Measurements from ENCODE around the gene ZNF574.
"Not testable (repeated sequence)": the region's sequence is repeated elsewhere in the genome, so short reads cannot be mapped to it uniquely, and the experiment has no call there.

The ZNF574 gene

GRCh38 chr19:42099336-42099925, 23.5 kb downstream of the ZNF574 start:
- no peak for DNase-seq (ENCODE audit: low spot score)

GRCh38 chr19:42100241-42100640, 24.3 kb downstream of the ZNF574 start:
- DNase-seq (ENCODE audit: low spot score) = not testable (repeated sequence)

GRCh38 chr19:42102877-42103276, 26.9 kb downstream of the ZNF574 start:
- DNase-seq (ENCODE audit: low spot score) = no peak

- DNase-seq (ENCODE audit: low spot score) = no peak
Measured at GRCh38 chr19:42105368-42105767, 29.4 kb downstream of the ZNF574 start.

- DNase-seq (ENCODE audit: low spot score) = peak; percentile 86
Measured at GRCh38 chr19:42108527-42109389, 32.8 kb downstream of the ZNF574 start.

GRCh38 chr19:42109896-42110295, 33.9 kb downstream of the ZNF574 start:
- no peak for DNase-seq (ENCODE audit: low spot score)

GRCh38 chr19:42110658-42111057, 34.7 kb downstream of the ZNF574 start:
- DNase-seq (ENCODE audit: low spot score) = no peak

GRCh38 chr19:42111384-42111783, 35.4 kb downstream of the ZNF574 start:
- DNase-seq (ENCODE audit: low spot score) = no peak

GRCh38 chr19:42111811-42112210, 35.8 kb downstream of the ZNF574 start:
- DNase-seq (ENCODE audit: low spot score) = no peak

GRCh38 chr19:42113641-42114348, 37.8 kb downstream of the ZNF574 start:
- DNase-seq (ENCODE audit: low spot score) = peak; percentile 69

GRCh38 chr19:42114412-42114811, 38.4 kb downstream of the ZNF574 start:
- peak; percentile 81 for DNase-seq (ENCODE audit: low spot score)

GRCh38 chr19:42115219-42115618, 39.3 kb downstream of the ZNF574 start:
- DNase-seq (ENCODE audit: low spot score) = no peak

GRCh38 chr19:42115705-42116104, 39.7 kb downstream of the ZNF574 start:
- DNase-seq (ENCODE audit: low spot score) = peak; percentile 27

- no peak for DNase-seq (ENCODE audit: low spot score)
Measured at GRCh38 chr19:42116308-42117075, 40.5 kb downstream of the ZNF574 start.

- no peak for DNase-seq (ENCODE audit: low spot score)
Measured at GRCh38 chr19:42117076-42117475, 41.1 kb downstream of the ZNF574 start.

GRCh38 chr19:42120276-42120980, 44.5 kb downstream of the ZNF574 start:
- no peak for DNase-seq (ENCODE audit: low spot score)

GRCh38 chr19:42121036-42121621, 45.2 kb downstream of the ZNF574 start:
- no peak for DNase-seq (ENCODE audit: low spot score)

- peak; percentile 75 for DNase-seq (ENCODE audit: low spot score)
Measured at GRCh38 chr19:42121656-42122069, 45.7 kb downstream of the ZNF574 start.

GRCh38 chr19:42122691-42123607, 47.0 kb downstream of the ZNF574 start:
- DNase-seq (ENCODE audit: low spot score) = peak; percentile 45

- DNase-seq (ENCODE audit: low spot score) = no peak
Measured at GRCh38 chr19:42123765-42124164, 47.8 kb downstream of the ZNF574 start.
